ENCODE results near the gene PTGES.

- TF ChIP-seq POLR2A (IDR thresholded peaks at IDR 0.05; ENCODE audit: low read depth, low read length), result no peak
- no peak for TF ChIP-seq POLR2AphosphoS5 (IDR thresholded peaks at IDR 0.05; ENCODE audit: low read depth, low read length)
- TF ChIP-seq TAF1 (IDR thresholded peaks at IDR 0.05; ENCODE audit: low read depth, low read length), result no peak
- no peak for TF ChIP-seq PAX5 (IDR thresholded peaks at IDR 0.05; ENCODE audit: insufficient read depth, low read length, severe bottlenecking)
These were observed 19.2 kb downstream of the PTGES start for GRCh38 chr9:129733632-129733953.

All from GM12891 (cell line).